GM12878 (cell line): Measurements from ENCODE around the gene HTR2B. TPM values are rescaled to one million over a fixed set of nuclear protein-coding genes. Genes with fewer than 3 reads are reported as not detected.

Experiments
- ATF7 ChIP-seq: fragments of 450-650 bp; IDR thresholded peaks from 2 replicates; pipeline ENCODE4 v1.6.1; 2016; ENCODE audit warnings: low read depth, mild to moderate bottlenecking
- JUND ChIP-seq: IDR thresholded peaks from 2 replicates; pipeline ENCODE4 v1.6.1; 2012; ENCODE audit warnings: low read depth, mild to moderate bottlenecking, low read length, improper control_type of control experiment, moderate library complexity
- NFYA ChIP-seq: IDR thresholded peaks from 2 replicates; pipeline ENCODE4 v1.6.1; 2011; ENCODE audit warnings: low read depth, mild to moderate bottlenecking, low read length, improper control_type of control experiment, borderline replicate concordance
- NR2C1 ChIP-seq: fragments of 450-650 bp; IDR thresholded peaks from 2 replicates; pipeline ENCODE4 v1.6.1; 2017; ENCODE audit warnings: antibody characterized with exemption, mild to moderate bottlenecking, moderate library complexity
- PBX3 ChIP-seq: IDR thresholded peaks from 2 replicates; pipeline ENCODE4 v1.6.1; 2011; ENCODE audit warnings: mild to moderate bottlenecking, low read depth, low read length, moderate library complexity; ENCODE audit not compliant: insufficient replicate concordance
- SKIL ChIP-seq: fragments of 450-650 bp; IDR thresholded peaks from 2 replicates; pipeline ENCODE4 v1.6.1; 2017; ENCODE audit warnings: mild to moderate bottlenecking, low read depth, inconsistent platforms; ENCODE audit not compliant: poor library complexity, severe bottlenecking
- SP1 ChIP-seq: IDR thresholded peaks from one replicate; pipeline ENCODE4 v1.6.1; 2011; ENCODE audit warnings: low read depth, low read length
- TCF3 ChIP-seq: IDR thresholded peaks from 2 replicates; pipeline ENCODE4 v1.6.1; 2012; ENCODE audit warnings: low read depth, mild to moderate bottlenecking, low read length, borderline replicate concordance; ENCODE audit not compliant: insufficient read depth
- ZBTB11 ChIP-seq: fragments of 450-650 bp; formaldehyde crosslinking; IDR thresholded peaks from 2 replicates; pipeline ENCODE4 v1.5.0; 2022; ENCODE audit warnings: mild to moderate bottlenecking, missing genetic modification characterization
- ZNF592 ChIP-seq: fragments of 450-650 bp; IDR thresholded peaks from 2 replicates; pipeline ENCODE4 v1.6.1; 2017; ENCODE audit warnings: mild to moderate bottlenecking, moderate library complexity
- polyA plus RNA-seq, 11 experiments: library from polyadenylated mRNA; depleted of rRNA in 4 of 11; unstranded in 6 of 11; stranded (reverse) in 5 of 11; fragments of >200 nt; fragmentation: Nextera tagmentation in 4 of 11; fragmentation: Illumina TruSeq in 1 of 11; extraction: Ambion mirVana in 4 of 11; extraction: Trizol in 1 of 11; gene quantifications; 1 replicate in 1 of 11; 2 replicates in 10 of 11; pipeline versions ENCODE4 v1.2.1 to v1.2.3, GENCODE V29; 2011 to 2016; ENCODE audit warnings: inconsistent platforms in 2 of 11, missing spikeins in 2 of 11, low read depth in 1 of 11
- total RNA-seq, 4 experiments: library from RNA; depleted of rRNA in 3 of 4; stranded (reverse); fragments of >200 nt in 3 of 4; fragmentation: Illumina TruSeq in 1 of 4; extraction: Trizol in 1 of 4; gene quantifications; 2 replicates each; pipeline versions ENCODE4 v1.2.1 to v1.2.3, GENCODE V29; 2013 to 2021

HTR2B gene
- total and polyA plus RNA-seq, 10 of the 15 experiments (the other 5 are each of a cell fraction or from before 2014, with no cell fraction given), result 0.03 to 1.2 (median 0.15) TPM

- no peak for TF ChIP-seq NFYA
- no peak for TF ChIP-seq TCF3
- TF ChIP-seq ZBTB11 (CRISPR knock-in tag), result no peak
- no peak for TF ChIP-seq SKIL
- TF ChIP-seq NR2C1, result no peak
- no peak for TF ChIP-seq ZNF592
- no peak for TF ChIP-seq PBX3
- TF ChIP-seq ATF7, result no peak
- no peak for TF ChIP-seq JUND
- no peak for TF ChIP-seq SP1
- TF ChIP-seq, all 136 proteins: peak for 0
Measured at GRCh38 chr2:231063347-231063746, 61.5 kb downstream of the HTR2B start (continued).
